H1 (cell line): ENCODE measurements around the gene GAB2. TPM values are rescaled to one million over a fixed set of nuclear protein-coding genes. Genes with fewer than 3 reads are reported as not detected.

Experiments used
- BRCA1 ChIP-seq: IDR thresholded peaks from 2 replicates; pipeline ENCODE4 v1.6.1; 2012; ENCODE audit warnings: low read depth, low read length, improper control_type of control experiment
- SP1 ChIP-seq: IDR thresholded peaks from 2 replicates; pipeline ENCODE4 v1.6.1; 2011; ENCODE audit warnings: low read depth, low read length
- polyA plus RNA-seq, 7 experiments: library from polyadenylated mRNA; depleted of rRNA in 3 of 7; stranded (reverse) in 5 of 7; unstranded in 2 of 7; fragments of >200 nt in 5 of 7; fragments of 200-250 nt in 2 of 7; gene quantifications; 1 replicate in 5 of 7; 2 replicates in 1 of 7; 4 replicates in 1 of 7; pipeline versions ENCODE4 v1.2.1 to v1.2.3, GENCODE V29; 2011 to 2013; ENCODE audit warnings: missing spikeins in 2 of 7, mixed read lengths in 2 of 7
- total RNA-seq: library from RNA; stranded (reverse); fragmentation: NEBNext Ultra II Directional; extraction: Animal tissue kit (Norgen Biotek cat#: 25700); gene quantifications from 2 replicates; pipeline ENCODE4 v1.2.1, GENCODE V29; 2021

GAB2 gene
- total and polyA plus RNA-seq, 2 of the 8 experiments (the other 6 are each of a cell fraction or from before 2014, with no cell fraction given): 6.3 to 14.0 TPM

- TF ChIP-seq SP1 (no peak), BRCA1 (no peak)
Observed at GRCh38 chr11:78467370-78467769, 49.8 kb upstream of the GAB2 start (continued).
